ENCODE data around the gene LINGO4.
"Not testable (repeated sequence)": the region's sequence is repeated elsewhere in the genome, so short reads cannot be mapped to it uniquely, and the experiment has no call there.

Gene LINGO4

DNA sequence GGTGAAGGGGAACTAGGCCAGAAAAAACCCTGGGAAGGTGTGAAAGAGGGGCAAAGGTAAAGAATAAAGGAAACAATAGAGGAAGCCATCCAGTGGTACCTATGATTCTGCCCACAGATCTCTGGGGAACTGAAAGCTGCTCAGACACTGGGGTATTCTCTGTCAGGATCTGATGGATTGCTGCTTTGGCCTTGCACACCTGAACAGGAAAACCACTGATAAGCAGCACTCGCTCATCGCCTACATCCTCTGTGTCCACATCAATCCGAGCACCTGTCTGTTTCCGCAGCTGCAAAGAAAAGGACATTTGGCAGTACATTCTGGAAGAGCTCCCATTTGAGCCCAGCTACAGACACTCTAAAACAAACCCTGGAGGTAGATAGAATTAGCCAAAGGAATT is 25.4 kb downstream of the LINGO4 start:
- no peaks in the 10 kb centered on the region for H3K4me1 ChIP-seq (ENCODE audit: insufficient read depth, insufficient read length)
- TF ChIP-seq SUZ12 (IDR thresholded peaks at IDR 0.05; ENCODE audit: extremely low read depth, insufficient read depth, insufficient read length) (no peak), YY1 (IDR thresholded peaks at IDR 0.05; ENCODE audit: insufficient read depth, insufficient read length) (no peak), ZNF274 (IDR thresholded peaks at IDR 0.05; ENCODE audit: low read depth, low read length) (no peak)
- no peaks in the 10 kb centered on the region for H3K9me3 ChIP-seq (ENCODE audit: insufficient read depth, low read length)
- no peak overlapping the region for H3K4me3 ChIP-seq (ENCODE audit: insufficient read length, low read depth)
- no peak for DNase-seq (ENCODE audit: low read depth, low spot score)
- no peaks in the 10 kb centered on the region for H3K27me3 ChIP-seq (ENCODE audit: insufficient read depth, insufficient read length)
- H3K36me3 ChIP-seq (ENCODE audit: insufficient read depth, insufficient read length, low read length): peaks cover 6% of the 10 kb centered on the region
- no peak overlapping the region for H3K9ac ChIP-seq (ENCODE audit: insufficient read length, low read depth)

DNA sequence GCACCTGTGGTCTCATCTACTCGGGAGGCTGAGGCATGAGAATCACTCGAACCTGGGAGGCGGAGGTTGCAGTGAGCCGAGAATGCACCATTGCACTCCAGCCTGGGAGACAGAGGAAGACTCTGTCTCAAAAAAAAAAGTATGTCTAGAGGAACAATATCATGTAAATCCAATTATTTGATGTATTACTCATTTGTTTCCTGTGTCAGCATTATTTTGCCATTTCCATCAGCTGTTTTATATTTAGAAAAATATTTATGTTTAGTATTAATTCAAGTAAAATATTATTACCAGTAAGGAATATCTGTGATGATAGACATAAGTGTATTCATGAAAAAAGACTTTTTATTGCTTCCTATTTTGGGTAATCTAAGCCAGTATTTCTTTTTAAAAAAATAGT is 27.9 kb downstream of the LINGO4 start:
- Histone ChIP-seq H3K9me3 (ENCODE audit: insufficient read depth, low read length) (no peaks in the 10 kb centered on the region), H3K4me1 (ENCODE audit: insufficient read depth, insufficient read length) (no peaks in the 10 kb centered on the region), H3K36me3 (ENCODE audit: insufficient read depth, insufficient read length, low read length) (peaks cover 6% of the 10 kb centered on the region), H3K27me3 (ENCODE audit: insufficient read depth, insufficient read length) (no peaks in the 10 kb centered on the region), H3K4me3 (ENCODE audit: insufficient read length, low read depth) (no peak overlapping the region), H3K9ac (ENCODE audit: insufficient read length, low read depth) (no peak overlapping the region)
- no peak for TF ChIP-seq SUZ12 (IDR thresholded peaks at IDR 0.05; ENCODE audit: extremely low read depth, insufficient read depth, insufficient read length)
- no peak for TF ChIP-seq YY1 (IDR thresholded peaks at IDR 0.05; ENCODE audit: insufficient read depth, insufficient read length)
- TF ChIP-seq ZNF274 (IDR thresholded peaks at IDR 0.05; ENCODE audit: low read depth, low read length): no peak
- DNase-seq (ENCODE audit: low read depth, low spot score): no peak

DNA sequence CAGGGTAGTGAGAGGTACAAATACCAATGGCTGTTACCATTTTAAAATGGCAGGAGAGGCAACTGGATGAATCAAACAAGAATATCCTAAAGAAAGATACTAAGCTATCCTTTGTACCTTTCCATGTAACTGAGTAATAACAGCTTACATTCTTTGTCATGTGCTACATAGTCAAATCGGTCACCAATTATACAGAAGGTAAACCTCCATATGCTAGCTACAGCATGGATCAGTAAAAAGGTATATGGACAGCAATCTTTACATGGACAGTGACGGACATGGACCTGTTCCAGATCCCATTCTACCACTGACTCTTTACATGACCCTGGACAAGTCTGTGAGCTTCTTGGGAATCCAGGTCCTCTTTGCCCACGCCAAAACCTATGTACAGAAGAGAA is 28.6 kb downstream of the LINGO4 start:
- Histone ChIP-seq H3K4me3 (ENCODE audit: insufficient read length, low read depth) (no peak overlapping the region), H3K9me3 (ENCODE audit: insufficient read depth, low read length) (no peaks in the 10 kb centered on the region), H3K36me3 (ENCODE audit: insufficient read depth, insufficient read length, low read length) (peaks cover 6% of the 10 kb centered on the region), H3K27me3 (ENCODE audit: insufficient read depth, insufficient read length) (no peaks in the 10 kb centered on the region), H3K9ac (ENCODE audit: insufficient read length, low read depth) (no peak overlapping the region), H3K4me1 (ENCODE audit: insufficient read depth, insufficient read length) (no peaks in the 10 kb centered on the region)
- TF ChIP-seq YY1 (IDR thresholded peaks at IDR 0.05; ENCODE audit: insufficient read depth, insufficient read length) (no peak), SUZ12 (IDR thresholded peaks at IDR 0.05; ENCODE audit: extremely low read depth, insufficient read depth, insufficient read length) (no peak), ZNF274 (IDR thresholded peaks at IDR 0.05; ENCODE audit: low read depth, low read length) (no peak)
- DNase-seq (ENCODE audit: low read depth, low spot score): no peak

DNA sequence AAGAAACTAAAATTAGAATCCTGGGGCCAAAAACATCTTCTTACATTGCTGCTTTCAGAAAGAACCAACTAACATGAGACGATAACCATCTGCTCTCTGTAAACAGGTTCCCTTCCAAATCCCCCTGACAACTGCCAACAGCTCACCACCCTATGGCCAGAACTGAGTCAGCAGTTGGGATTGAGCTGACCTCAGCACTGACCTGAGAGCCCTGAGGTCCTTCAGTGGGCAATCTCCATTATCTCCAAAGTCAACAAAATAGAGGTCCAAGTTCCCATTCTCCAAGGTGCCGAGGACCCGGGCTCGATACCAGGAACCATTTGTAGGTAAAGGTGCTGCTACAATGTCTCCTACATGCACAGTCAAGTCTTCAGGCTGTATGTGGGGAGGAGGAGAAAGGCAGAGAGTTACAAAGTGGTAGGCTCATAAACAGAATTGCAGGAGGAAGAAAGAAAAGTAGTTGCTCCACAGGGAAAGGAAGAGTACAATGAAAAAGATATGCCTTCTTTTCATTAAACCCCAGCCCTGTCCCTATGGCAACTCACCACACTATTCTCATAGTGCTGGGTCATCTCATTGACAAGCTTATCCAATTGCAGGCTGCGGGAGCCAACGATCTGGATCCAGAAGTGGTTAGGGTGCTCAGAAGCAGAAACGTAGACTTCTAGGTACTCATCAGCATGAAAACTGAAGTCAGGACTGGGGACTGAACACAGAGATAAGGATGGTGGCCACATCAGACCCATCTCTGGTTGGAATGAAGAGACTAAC is 29.1 kb downstream of the LINGO4 start:
- H3K9ac ChIP-seq (ENCODE audit: insufficient read length, low read depth): no peak overlapping the region
- no peaks in the 10 kb centered on the region for H3K9me3 ChIP-seq (ENCODE audit: insufficient read depth, low read length)
- DNase-seq (ENCODE audit: low read depth, low spot score): no peak
- TF ChIP-seq SUZ12 (IDR thresholded peaks at IDR 0.05; ENCODE audit: extremely low read depth, insufficient read depth, insufficient read length) (no peak), ZNF274 (IDR thresholded peaks at IDR 0.05; ENCODE audit: low read depth, low read length) (no peak), YY1 (IDR thresholded peaks at IDR 0.05; ENCODE audit: insufficient read depth, insufficient read length) (no peak)
- H3K4me1 ChIP-seq (ENCODE audit: insufficient read depth, insufficient read length): no peaks in the 10 kb centered on the region
- H3K36me3 ChIP-seq (ENCODE audit: insufficient read depth, insufficient read length, low read length): peaks cover 6% of the 10 kb centered on the region
- H3K27me3 ChIP-seq (ENCODE audit: insufficient read depth, insufficient read length): no peaks in the 10 kb centered on the region
- H3K4me3 ChIP-seq (ENCODE audit: insufficient read length, low read depth): no peak overlapping the region

DNA sequence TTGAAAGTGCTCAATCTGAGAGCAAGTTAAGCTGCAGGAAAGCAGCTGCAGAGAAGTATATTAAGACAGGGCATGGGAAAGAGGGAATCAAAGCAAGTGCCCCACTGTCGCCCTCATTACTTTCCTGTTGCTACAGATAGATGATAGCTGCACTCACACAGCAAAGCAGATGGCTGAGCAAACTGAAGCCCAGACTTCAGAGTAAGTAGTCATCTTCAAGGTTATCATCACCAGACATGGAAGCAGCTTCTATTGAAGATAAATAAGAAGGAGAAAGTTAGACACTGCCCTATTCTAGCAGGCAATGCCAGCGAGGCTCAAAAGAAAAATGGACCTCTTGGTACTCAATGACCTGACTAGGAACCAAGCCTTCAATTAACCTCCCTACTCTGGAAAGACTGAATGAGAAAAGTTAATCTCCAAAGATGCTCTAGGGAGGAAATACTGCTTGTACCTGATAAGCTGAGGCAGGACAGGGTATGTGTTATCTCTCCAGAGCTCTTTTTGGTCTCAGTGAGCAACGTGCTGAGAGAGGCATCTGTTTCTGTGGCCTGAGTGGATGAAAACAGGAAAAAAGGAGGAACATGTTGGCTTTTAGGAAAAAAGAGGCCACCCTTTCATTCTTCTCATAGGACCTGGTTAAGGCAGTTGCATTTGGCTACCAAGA is 30.8 kb downstream of the LINGO4 start:
- Histone ChIP-seq H3K9me3 (ENCODE audit: insufficient read depth, low read length) (peaks cover 9% of the 10 kb centered on the region; the same call in 1 of the 2 replicates), H3K36me3 (ENCODE audit: insufficient read depth, insufficient read length, low read length) (peaks cover 6% of the 10 kb centered on the region), H3K4me1 (ENCODE audit: insufficient read depth, insufficient read length) (no peaks in the 10 kb centered on the region), H3K27me3 (ENCODE audit: insufficient read depth, insufficient read length) (no peaks in the 10 kb centered on the region), H3K9ac (ENCODE audit: insufficient read length, low read depth) (no peak overlapping the region), H3K4me3 (ENCODE audit: insufficient read length, low read depth) (no peak overlapping the region)
- no peak for DNase-seq (ENCODE audit: low read depth, low spot score)
- TF ChIP-seq YY1 (IDR thresholded peaks at IDR 0.05; ENCODE audit: insufficient read depth, insufficient read length) (no peak), SUZ12 (IDR thresholded peaks at IDR 0.05; ENCODE audit: extremely low read depth, insufficient read depth, insufficient read length) (no peak), ZNF274 (IDR thresholded peaks at IDR 0.05; ENCODE audit: low read depth, low read length) (no peak)

DNA sequence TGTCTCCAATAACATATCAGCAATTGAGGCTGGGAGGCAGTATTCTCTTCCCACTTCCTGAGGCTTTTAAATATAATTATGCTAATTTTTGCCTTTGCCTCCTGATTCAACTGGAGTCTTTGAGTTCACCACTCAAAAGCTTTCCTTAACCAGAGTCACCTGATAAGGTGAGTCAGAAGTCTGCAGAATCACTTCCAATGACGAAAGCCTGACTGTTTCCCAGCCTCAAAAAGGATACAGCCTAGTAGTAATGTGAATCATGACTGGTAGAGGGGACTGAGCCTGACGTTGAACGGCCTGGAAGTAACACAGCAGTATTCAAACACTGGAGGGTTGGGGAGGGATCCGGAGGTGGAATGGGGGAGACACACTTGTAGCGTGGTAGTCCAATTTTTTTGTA is 31.5 kb downstream of the LINGO4 start:
- peaks cover 4% of the 10 kb centered on the region for H3K36me3 ChIP-seq (ENCODE audit: insufficient read depth, insufficient read length, low read length)
- H3K9ac ChIP-seq (ENCODE audit: insufficient read length, low read depth): no peak overlapping the region
- no peaks in the 10 kb centered on the region for H3K4me1 ChIP-seq (ENCODE audit: insufficient read depth, insufficient read length)
- TF ChIP-seq ZNF274 (IDR thresholded peaks at IDR 0.05; ENCODE audit: low read depth, low read length) (no peak), SUZ12 (IDR thresholded peaks at IDR 0.05; ENCODE audit: extremely low read depth, insufficient read depth, insufficient read length) (no peak), YY1 (IDR thresholded peaks at IDR 0.05; ENCODE audit: insufficient read depth, insufficient read length) (no peak)
- H3K9me3 ChIP-seq (ENCODE audit: insufficient read depth, low read length): peaks cover 9% of the 10 kb centered on the region; the same call in 1 of the 2 replicates
- H3K4me3 ChIP-seq (ENCODE audit: insufficient read length, low read depth): no peak overlapping the region
- H3K27me3 ChIP-seq (ENCODE audit: insufficient read depth, insufficient read length): no peaks in the 10 kb centered on the region
- DNase-seq (ENCODE audit: low read depth, low spot score): no peak

DNA sequence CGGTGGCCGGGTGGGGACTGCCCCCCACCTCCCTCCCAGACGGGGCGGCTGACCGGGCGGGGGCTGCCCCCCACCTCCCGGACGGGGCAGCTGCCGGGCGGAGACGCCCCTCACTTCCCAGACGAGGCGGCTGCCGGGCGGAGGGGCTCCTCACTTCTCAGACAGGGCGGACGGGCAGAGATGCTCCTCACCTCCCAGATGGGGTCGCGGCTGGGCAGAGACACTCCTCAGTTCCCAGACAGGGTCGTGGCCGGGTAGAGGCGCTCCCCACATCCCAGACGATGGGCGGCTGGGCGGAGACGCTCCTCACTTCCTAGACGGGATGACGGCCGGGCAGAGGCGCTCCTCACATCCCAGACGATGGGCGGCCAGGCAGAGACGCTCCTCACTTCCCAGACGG is 35.9 kb downstream of the LINGO4 start:
- H3K9ac ChIP-seq (ENCODE audit: insufficient read length, low read depth); H3K4me3 ChIP-seq (ENCODE audit: insufficient read length, low read depth); H3K9me3 ChIP-seq (ENCODE audit: insufficient read depth, low read length); H3K36me3 ChIP-seq (ENCODE audit: insufficient read depth, insufficient read length, low read length); H3K4me1 ChIP-seq (ENCODE audit: insufficient read depth, insufficient read length); H3K27me3 ChIP-seq (ENCODE audit: insufficient read depth, insufficient read length); DNase-seq (ENCODE audit: low read depth, low spot score): not testable (repeated sequence)

DNA sequence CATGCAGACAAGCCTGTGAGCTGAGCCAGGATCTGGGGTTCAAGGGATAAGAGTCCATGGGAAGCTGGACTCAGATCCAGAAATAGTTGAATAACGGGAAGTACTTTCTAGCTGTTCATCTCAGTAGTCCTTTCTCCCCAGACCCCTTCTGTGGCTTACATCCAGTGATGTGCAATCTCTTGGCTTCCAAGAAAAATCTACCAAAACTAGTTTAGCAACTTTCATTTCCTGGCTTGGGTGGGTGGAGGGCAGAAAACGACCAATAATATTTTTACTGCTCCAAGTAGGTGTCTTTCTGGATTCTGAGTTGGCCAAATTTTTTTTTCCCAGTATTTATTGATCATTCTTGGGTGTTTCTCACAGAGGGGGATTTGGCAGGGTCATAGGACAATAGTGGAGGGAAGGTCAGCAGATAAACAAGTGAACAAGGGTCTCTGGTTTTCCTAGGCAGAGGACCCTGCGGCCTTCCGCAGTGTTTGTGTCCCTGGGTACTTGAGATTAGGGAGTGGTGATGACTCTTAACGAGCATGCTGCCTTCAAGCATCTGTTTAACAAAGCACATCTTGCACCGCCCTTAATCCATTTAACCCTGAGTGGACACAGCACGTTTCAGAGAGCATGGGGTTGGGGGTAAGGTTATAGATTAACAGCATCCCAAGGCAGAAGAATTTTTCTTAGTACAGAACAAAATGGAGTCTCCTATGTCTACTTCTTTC is 36.7 kb downstream of the LINGO4 start:
- H3K27me3 ChIP-seq (ENCODE audit: insufficient read depth, insufficient read length); H3K9me3 ChIP-seq (ENCODE audit: insufficient read depth, low read length); H3K9ac ChIP-seq (ENCODE audit: insufficient read length, low read depth); H3K4me3 ChIP-seq (ENCODE audit: insufficient read length, low read depth); H3K4me1 ChIP-seq (ENCODE audit: insufficient read depth, insufficient read length); DNase-seq (ENCODE audit: low read depth, low spot score); H3K36me3 ChIP-seq (ENCODE audit: insufficient read depth, insufficient read length, low read length): not testable (repeated sequence)

All from NT2/D1 (cell line).